Measurements from ENCODE around the gene IL3RA.
"Not testable (repeated sequence)": the region's sequence is repeated elsewhere in the genome, so short reads cannot be mapped to it uniquely, and the experiment has no call there.

Gene IL3RA

GRCh38 chrX:1332433-1332832 lies 4.2 kb upstream of the IL3RA start:
- not testable (repeated sequence) for DNase-seq

GRCh38 chrX:1334854-1335253 lies 1.7 kb upstream of the IL3RA start:
- DNase-seq = no peak

- no peak for DNase-seq
Measured at GRCh38 chrX:1336948-1337779, 579 bp downstream of the IL3RA start.

GRCh38 chrX:1341545-1342184 lies 5.1 kb downstream of the IL3RA start:
- no peak for DNase-seq

GRCh38 chrX:1349606-1350005 lies 13.0 kb downstream of the IL3RA start:
- DNase-seq = not testable (repeated sequence)

GRCh38 chrX:1351981-1352714 lies 15.6 kb downstream of the IL3RA start:
- no peak for DNase-seq

GRCh38 chrX:1354036-1355019 lies 17.7 kb downstream of the IL3RA start:
- DNase-seq = no peak

- DNase-seq = no peak
Measured at GRCh38 chrX:1355131-1356046, 18.8 kb downstream of the IL3RA start.

- DNase-seq = no peak
Measured at GRCh38 chrX:1357993-1358392, 21.4 kb downstream of the IL3RA start.

GRCh38 chrX:1358793-1359476 lies 22.4 kb downstream of the IL3RA start:
- DNase-seq = no peak

GRCh38 chrX:1359477-1359873 lies 22.9 kb downstream of the IL3RA start:
- DNase-seq = no peak

GRCh38 chrX:1360171-1360570 lies 23.6 kb downstream of the IL3RA start:
- no peak for DNase-seq

- DNase-seq = no peak
Measured at GRCh38 chrX:1361275-1361674, 24.7 kb downstream of the IL3RA start.

GRCh38 chrX:1361910-1362309 lies 25.3 kb downstream of the IL3RA start:
- DNase-seq = no peak

GRCh38 chrX:1366363-1366762 lies 29.8 kb downstream of the IL3RA start:
- not testable (repeated sequence) for DNase-seq

GRCh38 chrX:1368385-1368698 lies 31.8 kb downstream of the IL3RA start:
- DNase-seq = no peak

GRCh38 chrX:1378306-1378759 lies 41.7 kb downstream of the IL3RA start:
- DNase-seq = no peak

- DNase-seq = no peak
Measured at GRCh38 chrX:1380672-1381233, 44.2 kb downstream of the IL3RA start.

GRCh38 chrX:1384658-1385252 lies 48.2 kb downstream of the IL3RA start:
- no peak for DNase-seq

Data from stimulated activated CD4-positive, alpha-beta T cell treated with anti-CD3 and anti-CD28 coated beads, Interleukin-1b, Interleukin-23, amount 100 ng/mL, for 48 hours (primary cell).